ENCODE results near the gene NUDT15. TPM values are rescaled to one million over a fixed set of nuclear protein-coding genes. Genes with fewer than 3 reads are reported as not detected.

Gene NUDT15
- total and polyA plus RNA-seq, 10 of the 15 experiments (the other 5 are each of a cell fraction or from before 2014, with no cell fraction given), result 11.4 to 26.7 (median 18.0) TPM

DNA sequence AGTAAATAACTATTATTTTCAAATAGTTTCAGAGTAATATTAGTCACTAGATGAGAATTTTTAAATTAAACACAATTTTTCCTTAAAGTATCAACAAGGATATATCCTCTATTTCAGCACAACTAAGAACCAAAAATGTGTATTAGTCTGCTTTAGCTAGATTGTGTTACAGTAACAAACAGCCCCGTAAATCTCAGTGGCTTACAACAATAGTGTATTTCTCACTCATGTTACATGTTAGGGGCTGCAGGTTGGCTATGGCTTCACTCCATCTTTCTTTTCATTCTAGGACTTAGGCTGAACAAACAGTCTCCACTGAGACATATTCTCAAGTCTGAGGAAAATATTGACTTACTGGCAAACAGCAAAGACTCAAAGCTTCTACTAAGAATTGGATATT lies 24.9 kb upstream of the NUDT15 start:
- H3K36me3 ChIP-seq (ENCODE audit: control insufficient read depth in 2 of 2, insufficient read depth in 2 of 2, low read length in 1 of 2), result no peaks in the 10 kb centered on the region
- CTCF ChIA-PET, result interaction anchor here (1.9 kb wide), 1 partner anchor 25 kb away, joined by 10 read pairs; the partner anchor contains the start of gene NUDT15
- SMC1A ChIA-PET (ENCODE audit: uncharacterized antibody, unreplicated experiment), result no interaction called here
- H3K4me2 ChIP-seq (ENCODE audit: control insufficient read depth, insufficient read depth), result no peak overlapping the region
- WGBS (ENCODE audit: insufficient coverage, insufficient replicate concordance, low lambda C conversion rate, missing lambda C conversion rate), result 94% methylated on average over 1 of the region's 1 CpG
- TF ChIP-seq SMC3 (IDR thresholded peaks at IDR 0.05; ENCODE audit: borderline replicate concordance, low read length) (no peak), BCL11A (IDR thresholded peaks at IDR 0.05; ENCODE audit: low read depth, low read length) (no peak), SIX5 (IDR thresholded peaks at IDR 0.05; ENCODE audit: low read depth, low read length, severe bottlenecking) (no peak), ZZZ3 (IDR thresholded peaks at IDR 0.05; ENCODE audit: control insufficient read depth, insufficient read length, low read depth) (no peak), LARP7 (IDR thresholded peaks at IDR 0.05) (no peak), CREB1 (IDR thresholded peaks at IDR 0.05; ENCODE audit: low read depth) (no peak), RBBP5 (conservative IDR thresholded peaks at IDR 0.05) (no peak), MYC (IDR thresholded peaks at IDR 0.05; ENCODE audit: insufficient read depth, insufficient read length, insufficient replicate concordance, low read length, severe bottlenecking) (no peak), HDAC2 (IDR thresholded peaks at IDR 0.05) (no peak), KAT2A (conservative IDR thresholded peaks at IDR 0.05; ENCODE audit: control insufficient read depth, low read depth, low read length) (no peak), STAT1 (conservative IDR thresholded peaks at IDR 0.05) (no peak), FOXM1 (IDR thresholded peaks at IDR 0.05; ENCODE audit: low read depth, low read length) (no peak), RELA (IDR thresholded peaks at IDR 0.05; ENCODE audit: borderline replicate concordance, partially characterized antibody) (no peak), NFYA (IDR thresholded peaks at IDR 0.05; ENCODE audit: borderline replicate concordance, low read depth, low read length) (no peak), CHD2 (IDR thresholded peaks at IDR 0.05; ENCODE audit: borderline replicate concordance, low read depth, low read length) (no peak), SREBF2 (IDR thresholded peaks at IDR 0.05; ENCODE audit: low read length) (no peak), TARDBP (IDR thresholded peaks at IDR 0.05; ENCODE audit: borderline replicate concordance) (no peak)
- TF ChIP-seq, protein P1, sequence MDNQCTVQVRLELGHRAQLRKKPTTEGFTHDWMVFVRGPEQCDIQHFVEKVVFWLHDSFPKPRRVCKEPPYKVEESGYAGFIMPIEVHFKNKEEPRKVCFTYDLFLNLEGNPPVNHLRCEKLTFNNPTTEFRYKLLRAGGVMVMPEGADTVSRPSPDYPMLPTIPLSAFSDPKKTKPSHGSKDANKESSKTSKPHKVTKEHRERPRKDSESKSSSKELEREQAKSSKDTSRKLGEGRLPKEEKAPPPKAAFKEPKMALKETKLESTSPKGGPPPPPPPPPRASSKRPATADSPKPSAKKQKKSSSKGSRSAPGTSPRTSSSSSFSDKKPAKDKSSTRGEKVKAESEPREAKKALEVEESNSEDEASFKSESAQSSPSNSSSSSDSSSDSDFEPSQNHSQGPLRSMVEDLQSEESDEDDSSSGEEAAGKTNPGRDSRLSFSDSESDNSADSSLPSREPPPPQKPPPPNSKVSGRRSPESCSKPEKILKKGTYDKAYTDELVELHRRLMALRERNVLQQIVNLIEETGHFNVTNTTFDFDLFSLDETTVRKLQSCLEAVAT (IDR thresholded peaks at IDR 0.05), result no peak
- TF ChIP-seq, protein P2, sequence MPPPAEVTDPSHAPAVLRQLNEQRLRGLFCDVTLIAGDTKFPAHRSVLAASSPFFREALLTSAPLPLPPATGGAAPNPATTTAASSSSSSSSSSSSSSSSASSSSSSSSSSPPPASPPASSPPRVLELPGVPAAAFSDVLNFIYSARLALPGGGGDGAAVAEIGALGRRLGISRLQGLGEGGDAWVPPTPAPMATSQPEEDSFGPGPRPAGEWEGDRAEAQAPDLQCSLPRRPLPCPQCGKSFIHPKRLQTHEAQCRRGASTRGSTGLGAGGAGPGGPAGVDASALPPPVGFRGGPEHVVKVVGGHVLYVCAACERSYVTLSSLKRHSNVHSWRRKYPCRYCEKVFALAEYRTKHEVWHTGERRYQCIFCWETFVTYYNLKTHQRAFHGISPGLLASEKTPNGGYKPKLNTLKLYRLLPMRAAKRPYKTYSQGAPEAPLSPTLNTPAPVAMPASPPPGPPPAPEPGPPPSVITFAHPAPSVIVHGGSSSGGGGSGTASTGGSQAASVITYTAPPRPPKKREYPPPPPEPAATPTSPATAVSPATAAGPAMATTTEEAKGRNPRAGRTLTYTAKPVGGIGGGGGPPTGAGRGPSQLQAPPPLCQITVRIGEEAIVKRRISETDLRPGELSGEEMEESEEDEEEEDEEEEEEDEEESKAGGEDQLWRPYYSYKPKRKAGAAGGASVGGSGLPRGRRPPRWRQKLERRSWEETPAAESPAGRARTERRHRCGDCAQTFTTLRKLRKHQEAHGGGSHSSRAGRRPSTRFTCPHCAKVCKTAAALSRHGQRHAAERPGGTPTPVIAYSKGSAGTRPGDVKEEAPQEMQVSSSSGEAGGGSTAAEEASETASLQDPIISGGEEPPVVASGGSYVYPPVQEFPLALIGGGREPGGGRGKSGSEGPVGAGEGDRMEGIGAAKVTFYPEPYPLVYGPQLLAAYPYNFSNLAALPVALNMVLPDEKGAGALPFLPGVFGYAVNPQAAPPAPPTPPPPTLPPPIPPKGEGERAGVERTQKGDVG (CRISPR knock-in tag; IDR thresholded peaks at IDR 0.05), result no peak
- TF ChIP-seq, protein P3, sequence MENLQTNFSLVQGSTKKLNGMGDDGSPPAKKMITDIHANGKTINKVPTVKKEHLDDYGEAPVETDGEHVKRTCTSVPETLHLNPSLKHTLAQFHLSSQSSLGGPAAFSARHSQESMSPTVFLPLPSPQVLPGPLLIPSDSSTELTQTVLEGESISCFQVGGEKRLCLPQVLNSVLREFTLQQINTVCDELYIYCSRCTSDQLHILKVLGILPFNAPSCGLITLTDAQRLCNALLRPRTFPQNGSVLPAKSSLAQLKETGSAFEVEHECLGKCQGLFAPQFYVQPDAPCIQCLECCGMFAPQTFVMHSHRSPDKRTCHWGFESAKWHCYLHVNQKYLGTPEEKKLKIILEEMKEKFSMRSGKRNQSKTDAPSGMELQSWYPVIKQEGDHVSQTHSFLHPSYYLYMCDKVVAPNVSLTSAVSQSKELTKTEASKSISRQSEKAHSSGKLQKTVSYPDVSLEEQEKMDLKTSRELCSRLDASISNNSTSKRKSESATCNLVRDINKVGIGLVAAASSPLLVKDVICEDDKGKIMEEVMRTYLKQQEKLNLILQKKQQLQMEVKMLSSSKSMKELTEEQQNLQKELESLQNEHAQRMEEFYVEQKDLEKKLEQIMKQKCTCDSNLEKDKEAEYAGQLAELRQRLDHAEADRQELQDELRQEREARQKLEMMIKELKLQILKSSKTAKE (IDR thresholded peaks at IDR 0.05; ENCODE audit: low read depth, poor library complexity, severe bottlenecking), result no peak
- H3K79me2 ChIP-seq (ENCODE audit: control insufficient read depth, insufficient read depth, low read length), result no peaks in the 10 kb centered on the region
- POLR2A ChIA-PET, result no interaction called here
- H3K9me3 ChIP-seq (replicated peaks; ENCODE audit: control insufficient read depth, insufficient read depth, low read length), result no peaks in the 10 kb centered on the region
- no TSS peak for BruUV-seq (replicated peaks)
- FAIRE-seq (no peak), DNase-seq (ENCODE audit: low read depth, low spot score) (no peak), ATAC-seq (no peak)
- H3K4me3 ChIP-seq, result no peak overlapping the region
- RAD21 ChIA-PET (ENCODE audit: unreplicated experiment), result no interaction called here
- no peaks in the 10 kb centered on the region for H3K4me1 ChIP-seq (ENCODE audit: control insufficient read depth, insufficient read depth, low read length)
- no peak overlapping the region for H3K27ac ChIP-seq (ENCODE audit: control insufficient read depth, insufficient read depth)
- in situ Hi-C loops (cut with MboI) (no loop called here), intact Hi-C loops (cut with micrococcal nuclease; ENCODE audit: unreplicated experiment) (no loop called here)
- H3K9ac ChIP-seq (ENCODE audit: control insufficient read depth, insufficient read depth, low read length), result no peak overlapping the region
- no peaks in the 10 kb centered on the region for H4K20me1 ChIP-seq (ENCODE audit: control insufficient read depth, insufficient read depth)
- no peaks in the 10 kb centered on the region for H3K27me3 ChIP-seq (replicated peaks in 1 of 2; ENCODE audit: control insufficient read depth in 2 of 2, insufficient read depth in 2 of 2, low read length in 1 of 2)
- no peak overlapping the region for H2AFZ ChIP-seq (ENCODE audit: control insufficient read depth, low read depth, low read length)

Measured in GM12878 (cell line).